Measurements from ENCODE around the gene EYS.
"Not testable (repeated sequence)": the region's sequence is repeated elsewhere in the genome, so short reads cannot be mapped to it uniquely, and the experiment has no call there.

EYS gene

GRCh38 chr6:65468307-65468706 is 238.7 kb downstream of the EYS start:
- no peak for DNase-seq (ENCODE audit: low spot score)

- no peak for DNase-seq (ENCODE audit: low spot score)
These were observed 245.9 kb downstream of the EYS start for GRCh38 chr6:65461121-65461520.

- no peak for DNase-seq (ENCODE audit: low spot score)
These were observed 254.7 kb downstream of the EYS start for GRCh38 chr6:65452333-65452732.

- DNase-seq (ENCODE audit: low spot score) = peak; percentile 9
These were observed 256.6 kb downstream of the EYS start for GRCh38 chr6:65450451-65450850.

GRCh38 chr6:65449926-65450325 is 257.1 kb downstream of the EYS start:
- no peak for DNase-seq (ENCODE audit: low spot score)

GRCh38 chr6:65448866-65449265 is 258.2 kb downstream of the EYS start:
- peak; percentile 9 for DNase-seq (ENCODE audit: low spot score)

GRCh38 chr6:65436281-65436680 is 270.7 kb downstream of the EYS start:
- DNase-seq (ENCODE audit: low spot score) = no peak

- no peak for DNase-seq (ENCODE audit: low spot score)
These were observed 290.4 kb downstream of the EYS start for GRCh38 chr6:65416621-65417020.

GRCh38 chr6:65410309-65410708 is 296.7 kb downstream of the EYS start:
- no peak for DNase-seq (ENCODE audit: low spot score)

GRCh38 chr6:65402564-65402963 is 304.5 kb downstream of the EYS start:
- DNase-seq (ENCODE audit: low spot score) = no peak

- no peak for DNase-seq (ENCODE audit: low spot score)
These were observed 307.5 kb downstream of the EYS start for GRCh38 chr6:65399355-65400084.

- no peak for DNase-seq (ENCODE audit: low spot score)
These were observed 308.2 kb downstream of the EYS start for GRCh38 chr6:65398851-65399250.

GRCh38 chr6:65350530-65350929 is 356.5 kb downstream of the EYS start:
- peak; percentile 81 for DNase-seq (ENCODE audit: low spot score)

GRCh38 chr6:65302655-65303054 is 404.4 kb downstream of the EYS start:
- DNase-seq (ENCODE audit: low spot score) = not testable (repeated sequence)

GRCh38 chr6:65299236-65299635 is 407.8 kb downstream of the EYS start:
- DNase-seq (ENCODE audit: low spot score) = no peak

- DNase-seq (ENCODE audit: low spot score) = no peak
These were observed 411.2 kb downstream of the EYS start for GRCh38 chr6:65295812-65296211.

- DNase-seq (ENCODE audit: low spot score) = no peak
These were observed 417.5 kb downstream of the EYS start for GRCh38 chr6:65289491-65289890.

GRCh38 chr6:65285275-65285674 is 421.8 kb downstream of the EYS start:
- no peak for DNase-seq (ENCODE audit: low spot score)

- no peak for DNase-seq (ENCODE audit: low spot score)
These were observed 427.0 kb downstream of the EYS start for GRCh38 chr6:65280060-65280459.

- no peak for DNase-seq (ENCODE audit: low spot score)
These were observed 444.8 kb downstream of the EYS start for GRCh38 chr6:65262241-65262640.

- DNase-seq (ENCODE audit: low spot score) = peak; percentile 9
These were observed 447.0 kb downstream of the EYS start for GRCh38 chr6:65259982-65260381.

- peak; percentile 4 for DNase-seq (ENCODE audit: low spot score)
These were observed 448.0 kb downstream of the EYS start for GRCh38 chr6:65259059-65259458.

GRCh38 chr6:65253041-65253440 is 454.0 kb downstream of the EYS start:
- DNase-seq (ENCODE audit: low spot score) = no peak

- no peak for DNase-seq (ENCODE audit: low spot score)
These were observed 458.9 kb downstream of the EYS start for GRCh38 chr6:65248101-65248610.
